ENCODE results near the gene PDK3. TPM values are rescaled to one million over a fixed set of nuclear protein-coding genes. Genes with fewer than 3 reads are reported as not detected.

The PDK3 gene
- total RNA-seq, 1 donor from 2014 or later: 5.3 TPM

- DNase-seq (ENCODE audit: low read depth): no peak
- no peaks in the 10 kb centered on the region for H3K36me3 ChIP-seq (ENCODE audit: control insufficient read depth, insufficient read depth, low read length)
- TF ChIP-seq CTCF (IDR thresholded peaks at IDR 0.05; ENCODE audit: insufficient read depth, low read length, severe bottlenecking): no peak
- no peaks in the 10 kb centered on the region for H3K27me3 ChIP-seq (ENCODE audit: control insufficient read depth, insufficient read depth, low read length)
- no peak for FAIRE-seq
- H3K4me3 ChIP-seq (ENCODE audit: low read depth, low read length): no peak overlapping the region
Measured at GRCh38 chrX:24567169-24567568, 102.1 kb downstream of the PDK3 start.

GRCh38 chrX:24574743-24575142 lies 109.7 kb downstream of the PDK3 start:
- DNase-seq (ENCODE audit: low read depth) (no peak), FAIRE-seq (peak; percentile 18)
- TF ChIP-seq CTCF (IDR thresholded peaks at IDR 0.05; ENCODE audit: insufficient read depth, low read length, severe bottlenecking): no peak
- Histone ChIP-seq H3K27me3 (ENCODE audit: control insufficient read depth, insufficient read depth, low read length) (no peaks in the 10 kb centered on the region), H3K36me3 (ENCODE audit: control insufficient read depth, insufficient read depth, low read length) (no peaks in the 10 kb centered on the region), H3K4me3 (ENCODE audit: low read depth, low read length) (no peak overlapping the region)

DNA sequence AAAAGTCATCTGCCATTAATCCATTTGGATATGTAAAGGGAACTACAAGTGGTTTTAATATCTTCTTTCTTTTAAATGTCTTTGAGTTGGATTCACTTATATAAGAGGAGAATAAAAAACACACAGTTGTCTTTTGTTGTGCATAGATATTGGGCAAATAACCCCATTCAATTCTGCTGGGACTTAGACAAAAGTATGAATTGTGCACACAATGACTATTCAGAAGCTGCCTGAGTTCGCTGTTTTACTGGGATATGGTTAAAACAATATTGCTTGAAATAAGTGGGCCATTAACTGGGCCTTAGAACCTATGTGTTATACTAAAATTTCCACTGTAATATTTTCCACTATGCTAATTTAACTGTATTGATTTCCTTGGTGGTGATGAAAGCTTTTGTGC lies 110.4 kb downstream of the PDK3 start:
- no peak for TF ChIP-seq CTCF (IDR thresholded peaks at IDR 0.05; ENCODE audit: insufficient read depth, low read length, severe bottlenecking)
- FAIRE-seq (no peak), DNase-seq (ENCODE audit: low read depth) (no peak)
- Histone ChIP-seq H3K4me3 (ENCODE audit: low read depth, low read length) (no peak overlapping the region), H3K36me3 (ENCODE audit: control insufficient read depth, insufficient read depth, low read length) (no peaks in the 10 kb centered on the region), H3K27me3 (ENCODE audit: control insufficient read depth, insufficient read depth, low read length) (no peaks in the 10 kb centered on the region)

DNA sequence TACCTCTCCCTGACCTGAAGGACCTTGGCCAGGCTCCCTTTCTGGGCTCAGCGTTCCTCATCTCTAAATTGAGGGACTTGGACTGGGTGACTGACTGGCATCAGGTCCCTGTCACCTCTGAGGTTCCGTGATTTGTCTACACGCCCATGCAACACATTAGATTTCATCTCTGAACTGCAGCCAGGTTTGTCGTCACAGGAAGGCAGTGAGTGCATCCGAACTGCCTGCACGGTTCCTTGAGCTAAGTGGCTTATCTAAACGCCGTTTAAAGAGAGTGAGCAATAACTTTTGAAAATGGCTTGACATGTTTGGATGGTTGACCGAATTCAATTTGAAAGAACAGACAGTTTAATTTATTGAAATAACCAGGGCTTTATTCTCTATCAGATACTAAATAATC lies 112.0 kb downstream of the PDK3 start:
- no peak for TF ChIP-seq CTCF (IDR thresholded peaks at IDR 0.05; ENCODE audit: insufficient read depth, low read length, severe bottlenecking)
- DNase-seq (ENCODE audit: low read depth): no peak
- FAIRE-seq: peak; percentile 73

More for the DNA sequence above, 112.0 kb downstream of the PDK3 start:
- Histone ChIP-seq H3K4me3 (ENCODE audit: low read depth, low read length) (no peak overlapping the region), H3K27me3 (ENCODE audit: control insufficient read depth, insufficient read depth, low read length) (no peaks in the 10 kb centered on the region), H3K36me3 (ENCODE audit: control insufficient read depth, insufficient read depth, low read length) (no peaks in the 10 kb centered on the region)

Other genes starting within 250 kb of the PDK3 start
- not detected in 2 replicates for gene SUPT20HL2, start 151.2 kb upstream of the PDK3 start, total RNA-seq
- gene SUPT20HL1, start 104.6 kb upstream of the PDK3 start, total RNA-seq: under 0.01 TPM in 1 of 2 replicates, not detected in the other
- gene PCYT1B, start 182.1 kb downstream of the PDK3 start, total RNA-seq: under 0.01 and 0.13 TPM in 2 replicates
- 6.4 and 7.4 TPM in 2 replicates for gene POLA1, start 228.6 kb downstream of the PDK3 start, total RNA-seq